Suppressor macrophage (primary cell): Measurements from ENCODE around the gene GEMIN7.

ENCODE experiments used
- DNase-seq, 4 experiments: peaks; one replicate each; pipeline ENCODE4 v3.0.0-alpha.2; 2020 to 2022
- total RNA-seq, 17 experiments: gene quantifications; one replicate each; lab custom pipeline; 2026; ENCODE audit warnings: mixed read lengths in 6 of 17, inconsistent platforms in 3 of 17; lab: John Stamatoyannopoulos, UW

The GEMIN7 gene, protein sequence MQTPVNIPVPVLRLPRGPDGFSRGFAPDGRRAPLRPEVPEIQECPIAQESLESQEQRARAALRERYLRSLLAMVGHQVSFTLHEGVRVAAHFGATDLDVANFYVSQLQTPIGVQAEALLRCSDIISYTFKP
- total RNA-seq: 5.8 to 11.2 (median 8.0) reads per million in 17 experiments

- DNase-seq: peak; percentile 78 to 93 (median 86)
Measured at GRCh38 chr19:45079063-45079910, at the start of gene GEMIN7. GEMIN7 (plus strand) TSS chr19:45079260; CDS start chr19:45090115, 10,855 bp downstream.

- no peak for DNase-seq
Measured at GRCh38 chr19:45030825-45031224, 48.2 kb upstream of the GEMIN7 start.

DNA sequence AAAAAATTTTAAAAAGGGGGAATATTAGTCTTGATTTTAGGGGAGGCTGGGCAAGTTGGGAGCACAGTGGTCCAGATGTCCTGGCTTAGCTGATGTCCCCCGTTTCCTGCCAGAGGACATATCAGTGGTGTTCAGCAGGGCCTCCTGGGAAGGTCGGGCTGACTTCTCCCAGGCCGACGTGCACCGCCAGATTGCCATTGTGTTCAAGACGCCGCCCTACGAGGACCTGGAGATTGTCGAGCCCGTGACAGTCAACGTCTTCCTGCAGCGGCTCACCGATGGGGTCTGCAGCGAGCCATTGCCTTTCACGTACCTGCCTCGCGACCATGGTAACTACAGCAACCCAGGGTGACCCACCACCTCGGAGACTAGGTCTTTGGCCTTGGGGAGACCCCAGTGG lies 46.6 kb upstream of the GEMIN7 start:
- no peak for DNase-seq

GRCh38 chr19:45035755-45036154 lies 43.3 kb upstream of the GEMIN7 start:
- DNase-seq: no peak

DNA sequence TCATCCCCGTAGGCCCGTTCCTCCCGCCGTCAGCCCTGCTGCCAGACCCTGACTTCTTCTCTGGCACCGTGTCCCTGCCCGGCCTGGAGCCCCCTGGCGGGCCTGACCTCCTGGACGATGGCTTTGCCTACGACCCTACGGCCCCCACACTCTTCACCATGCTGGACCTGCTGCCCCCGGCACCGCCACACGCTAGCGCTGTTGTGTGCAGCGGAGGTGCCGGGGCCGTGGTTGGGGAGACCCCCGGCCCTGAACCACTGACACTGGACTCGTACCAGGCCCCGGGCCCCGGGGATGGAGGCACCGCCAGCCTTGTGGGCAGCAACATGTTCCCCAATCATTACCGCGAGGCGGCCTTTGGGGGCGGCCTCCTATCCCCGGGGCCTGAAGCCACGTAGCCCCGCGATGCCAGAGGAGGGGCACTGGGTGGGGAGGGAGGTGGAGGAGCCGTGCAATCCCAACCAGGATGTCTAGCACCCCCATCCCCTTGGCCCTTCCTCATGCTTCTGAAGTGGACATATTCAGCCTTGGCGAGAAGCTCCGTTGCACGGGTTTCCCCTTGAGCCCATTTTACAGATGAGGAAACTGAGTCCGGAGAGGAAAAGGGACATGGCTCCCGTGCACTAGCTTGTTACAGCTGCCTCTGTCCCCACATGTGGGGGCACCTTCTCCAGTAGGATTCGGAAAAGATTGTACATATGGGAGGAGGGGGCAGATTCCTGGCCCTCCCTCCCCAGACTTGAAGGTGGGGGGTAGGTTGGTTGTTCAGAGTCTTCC lies 41.5 kb upstream of the GEMIN7 start:
- no peak for DNase-seq

DNA sequence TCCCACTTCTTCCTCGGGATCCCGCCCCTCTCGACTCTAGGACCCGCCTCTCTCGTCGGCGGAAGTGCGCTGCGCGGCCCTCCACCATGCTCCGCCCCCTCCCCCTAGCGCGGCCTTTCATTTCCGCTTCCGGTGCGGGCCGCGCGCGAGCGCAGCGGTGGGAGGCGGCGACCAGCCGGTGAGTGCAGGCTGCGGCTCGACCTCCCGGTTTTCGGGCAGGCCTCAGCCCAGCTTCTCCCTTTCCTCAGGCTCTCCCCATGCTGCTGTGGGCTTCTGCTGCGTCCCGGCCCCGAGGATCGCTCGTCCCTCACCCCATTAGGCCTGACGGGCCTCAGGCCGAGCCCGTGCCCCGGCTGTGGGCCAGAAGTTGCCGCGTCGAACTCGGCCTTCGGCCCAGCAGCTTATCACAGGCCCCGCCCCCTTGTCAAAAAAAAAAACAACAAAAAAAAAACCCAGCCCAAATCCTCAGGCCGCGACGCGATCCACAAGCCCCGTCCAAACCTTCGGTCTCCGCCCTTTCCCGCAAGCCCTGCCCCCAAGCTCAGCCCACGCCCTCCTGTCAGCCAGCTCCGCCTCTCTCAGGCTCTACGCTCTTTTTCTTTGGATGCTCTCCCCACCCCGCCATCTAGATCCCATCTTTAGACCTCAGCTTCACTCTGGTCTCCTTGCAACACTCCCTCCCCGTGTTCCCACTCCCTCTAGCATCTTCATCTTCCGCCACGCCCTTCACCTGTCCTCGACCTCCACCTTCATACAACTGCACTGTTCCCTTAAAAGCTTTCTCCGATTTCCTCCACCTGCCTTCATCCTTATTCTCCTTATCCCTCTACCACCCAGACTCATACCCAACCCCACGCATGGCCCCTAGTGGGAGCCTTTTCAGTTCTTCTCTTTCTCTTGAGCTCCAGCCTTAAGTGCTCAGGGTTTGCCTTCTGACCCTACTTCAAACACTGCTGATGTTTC lies 39.8 kb upstream of the GEMIN7 start, which contains the start of gene CLASRP:
TSS of gene CLASRP (plus strand) at position 115 of the 963 bp plus-strand sequence. CDS start 1,168 bp downstream, outside the sequence.
- peak; percentile 95 to 97 (median 96) for DNase-seq

- peak; percentile 84 to 92 (median 90) for DNase-seq
Measured at GRCh38 chr19:45040059-45040771, 38.8 kb upstream of the GEMIN7 start.

DNA sequence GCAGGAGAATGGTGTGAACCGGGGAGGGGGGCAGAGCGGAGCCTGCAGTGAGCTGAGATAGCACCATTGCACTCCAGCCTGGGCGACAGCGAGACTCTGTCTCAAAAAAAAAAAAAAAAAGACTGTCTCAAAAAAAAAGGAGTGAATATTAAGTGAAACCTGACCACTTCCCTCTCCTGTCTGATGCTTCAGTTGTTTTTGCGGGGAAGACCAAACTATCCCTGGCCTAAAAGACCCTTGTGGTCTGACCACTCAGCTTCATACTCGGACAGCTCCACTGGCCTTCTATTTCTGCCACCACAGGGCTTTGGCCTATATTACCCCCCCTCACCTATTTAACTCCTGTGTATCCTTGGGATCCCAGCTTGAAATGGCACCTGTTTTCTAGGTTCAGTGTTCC lies 37.9 kb upstream of the GEMIN7 start:
- peak in 1 of 4 experiments; percentile 10 for DNase-seq

GRCh38 chr19:45045671-45046353 lies 33.2 kb upstream of the GEMIN7 start:
- DNase-seq: no peak

DNA sequence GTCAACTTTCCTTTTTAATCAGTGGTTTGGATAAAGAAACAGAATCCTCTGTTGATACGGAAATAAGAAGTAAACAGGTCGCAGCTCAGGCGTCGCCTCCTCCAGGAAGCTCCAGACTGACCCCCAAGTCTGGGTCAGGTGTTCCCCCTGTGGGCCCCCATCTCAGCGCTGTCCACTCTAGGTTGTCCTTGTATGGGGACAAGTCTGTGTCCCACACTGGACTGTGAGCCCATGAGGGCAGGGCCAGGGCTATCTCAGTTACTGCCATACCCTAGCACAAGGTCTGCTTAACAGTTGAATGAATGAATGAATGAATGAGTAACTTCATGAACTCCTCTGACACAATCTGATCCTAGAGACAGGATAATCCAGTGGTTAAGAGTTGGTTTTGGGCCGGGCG lies 32.7 kb upstream of the GEMIN7 start:
- no peak for DNase-seq

DNA sequence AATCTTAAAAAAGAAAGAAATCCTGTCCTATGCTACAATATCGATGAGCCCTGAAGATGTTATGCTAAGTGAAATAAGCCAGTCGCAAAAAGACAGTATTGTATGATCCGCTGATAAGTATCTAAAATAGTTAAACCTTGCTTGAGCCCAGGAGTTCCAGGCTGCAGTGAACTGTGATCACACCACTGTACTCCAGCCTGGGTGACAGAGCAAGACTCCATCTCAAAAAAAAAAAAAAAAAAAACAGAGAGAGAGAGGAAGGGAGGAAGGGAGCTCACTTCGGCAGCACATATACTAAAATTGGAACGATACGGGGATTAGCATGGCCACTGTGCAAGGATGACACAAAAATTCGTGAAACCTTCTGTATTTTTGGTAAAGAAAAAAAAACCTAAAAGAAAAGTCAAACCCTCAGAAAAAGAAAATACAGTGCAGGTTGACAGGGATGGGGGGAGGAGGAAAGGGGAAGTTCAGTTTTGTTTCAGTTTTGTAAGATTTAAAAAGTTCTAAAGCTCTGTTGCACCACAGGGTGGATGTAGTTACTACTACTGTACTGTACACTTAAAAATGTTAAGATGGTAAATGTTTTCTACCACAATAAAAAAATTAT lies 31.8 kb upstream of the GEMIN7 start:
- DNase-seq: peak in 3 of 4 experiments; percentile 17 to 66 (median 61)

DNA sequence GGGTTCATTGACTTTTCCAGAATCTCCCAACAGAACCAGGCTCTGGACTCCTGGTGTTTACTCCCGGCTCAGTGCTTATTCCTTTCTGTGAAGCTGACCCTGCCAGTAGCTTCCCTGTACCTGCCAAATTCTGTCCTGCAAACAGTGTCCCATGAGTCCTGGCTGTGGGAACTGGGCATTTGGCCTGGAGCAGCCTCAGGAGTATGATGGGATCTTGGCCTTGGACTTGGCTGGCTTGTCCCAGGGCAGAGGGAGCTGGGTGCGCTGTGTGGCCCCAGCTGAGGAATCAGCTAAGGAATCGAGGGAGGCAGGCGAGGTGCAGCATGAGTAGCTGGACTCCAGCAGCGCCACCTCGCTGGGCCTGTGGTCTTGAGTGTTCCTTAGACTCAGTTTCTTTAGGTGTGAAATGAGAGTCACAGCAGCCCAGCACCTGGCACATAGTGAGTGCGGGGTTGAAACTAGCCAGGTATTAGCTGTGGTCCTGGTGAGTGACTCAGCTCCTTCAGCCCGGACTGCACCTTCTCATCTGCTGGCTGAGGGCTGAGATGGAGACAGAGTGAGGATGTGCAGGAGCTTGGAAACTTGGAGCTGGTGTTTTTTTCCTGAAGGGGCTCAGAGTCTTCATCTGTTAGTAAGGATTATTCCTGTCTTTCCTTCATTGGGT lies 29.9 kb upstream of the GEMIN7 start:
- no peak for DNase-seq

DNA sequence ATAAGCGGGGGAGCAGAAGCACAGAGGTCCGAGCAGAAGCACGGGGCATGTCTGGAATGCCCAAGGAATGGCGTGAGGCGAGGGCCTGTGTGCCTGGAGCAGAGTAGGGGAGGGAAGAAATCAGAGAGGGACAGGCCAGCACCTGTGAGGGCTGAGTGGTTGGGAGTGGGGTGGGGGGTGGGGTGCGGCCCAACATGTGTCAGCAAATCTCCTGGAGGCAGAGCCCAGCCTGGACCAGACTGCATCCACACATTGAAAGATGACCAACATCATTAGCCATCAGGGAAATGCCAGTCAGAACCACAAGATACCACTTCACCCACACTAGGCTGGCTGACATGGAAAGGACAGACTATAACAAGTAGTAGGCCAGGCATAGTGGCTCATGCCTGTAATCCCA lies 29.0 kb upstream of the GEMIN7 start:
- no peak for DNase-seq

DNA sequence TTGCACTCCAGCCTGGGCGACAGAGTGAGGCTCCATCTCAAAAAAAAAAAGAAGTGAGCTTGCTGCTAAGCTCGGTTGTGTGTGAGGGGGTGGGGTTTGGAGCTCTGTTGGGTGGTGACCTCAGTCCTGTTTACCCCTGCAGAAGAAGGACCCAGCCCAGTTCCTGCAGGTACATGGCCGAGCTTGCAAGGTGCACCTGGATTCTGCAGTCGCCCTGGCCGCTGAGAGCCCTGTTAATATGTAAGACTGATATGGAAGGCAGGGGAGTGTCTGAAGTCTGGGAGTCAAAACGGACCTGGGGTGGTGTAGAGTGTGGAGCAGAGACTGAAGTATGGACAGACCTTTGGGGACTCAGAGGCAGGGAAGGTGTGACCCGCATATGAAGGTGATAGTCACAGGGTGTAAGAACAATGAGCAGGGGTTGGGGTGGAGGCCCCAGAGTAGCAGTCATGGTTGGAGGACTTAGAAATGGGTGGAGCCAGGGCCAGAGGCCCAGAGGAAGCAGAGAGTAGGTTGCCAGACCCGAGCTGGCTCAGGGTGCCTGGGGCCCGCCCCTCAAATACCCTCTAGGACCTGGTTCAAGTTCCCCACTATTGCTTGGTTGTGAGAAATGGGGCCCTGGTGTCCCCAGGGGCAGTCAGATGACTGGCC lies 27.0 kb upstream of the GEMIN7 start:
- DNase-seq: no peak

DNA sequence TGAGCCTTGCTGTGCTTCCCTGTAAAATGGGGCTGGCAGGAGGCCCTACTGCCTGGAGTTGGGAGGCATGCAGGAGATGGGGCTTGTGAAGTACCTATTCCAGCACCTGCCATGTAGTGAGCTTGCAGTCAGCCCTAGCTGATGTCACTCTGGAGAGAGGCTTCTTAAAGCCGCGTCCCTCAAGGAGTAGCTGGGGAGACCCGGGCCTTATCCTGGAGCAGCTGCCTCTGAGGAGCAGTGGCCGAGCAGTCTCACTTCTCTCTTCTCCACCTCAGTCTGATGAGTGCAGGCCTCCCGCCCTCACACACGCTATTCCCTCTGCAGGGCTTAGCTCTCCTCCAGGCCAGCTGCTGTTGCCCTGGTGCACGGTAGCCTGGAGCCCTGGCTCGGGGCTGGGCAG lies 22.2 kb upstream of the GEMIN7 start:
- DNase-seq: no peak

- no peak for DNase-seq
Measured at GRCh38 chr19:45057444-45057843, 21.6 kb upstream of the GEMIN7 start.

DNA sequence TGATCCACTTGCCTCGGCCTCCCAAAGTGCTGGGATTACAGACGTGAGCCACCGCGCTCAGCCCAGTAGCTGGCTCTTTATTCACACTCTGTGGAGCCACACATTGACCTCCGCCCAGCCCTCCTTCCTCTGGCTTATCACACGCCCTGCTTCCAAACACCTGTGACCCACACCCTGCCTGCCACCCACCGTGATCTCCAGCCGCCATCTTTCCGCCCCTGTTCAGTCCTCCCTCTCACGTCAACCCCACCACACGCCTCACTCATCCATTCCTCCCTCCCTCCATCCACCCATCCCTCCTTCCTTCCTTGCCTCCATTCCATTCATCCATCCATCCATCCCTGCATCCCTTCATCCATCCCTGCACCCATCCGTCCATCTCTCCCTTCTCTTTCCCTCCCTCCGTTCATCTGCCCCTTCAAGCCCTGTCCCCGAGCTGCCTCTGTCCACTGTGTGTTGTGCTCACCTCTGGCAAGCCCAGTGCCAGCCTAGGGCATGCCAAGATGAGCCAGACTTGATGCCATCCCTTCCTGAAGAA lies 20.4 kb upstream of the GEMIN7 start:
- no peak for DNase-seq

DNA sequence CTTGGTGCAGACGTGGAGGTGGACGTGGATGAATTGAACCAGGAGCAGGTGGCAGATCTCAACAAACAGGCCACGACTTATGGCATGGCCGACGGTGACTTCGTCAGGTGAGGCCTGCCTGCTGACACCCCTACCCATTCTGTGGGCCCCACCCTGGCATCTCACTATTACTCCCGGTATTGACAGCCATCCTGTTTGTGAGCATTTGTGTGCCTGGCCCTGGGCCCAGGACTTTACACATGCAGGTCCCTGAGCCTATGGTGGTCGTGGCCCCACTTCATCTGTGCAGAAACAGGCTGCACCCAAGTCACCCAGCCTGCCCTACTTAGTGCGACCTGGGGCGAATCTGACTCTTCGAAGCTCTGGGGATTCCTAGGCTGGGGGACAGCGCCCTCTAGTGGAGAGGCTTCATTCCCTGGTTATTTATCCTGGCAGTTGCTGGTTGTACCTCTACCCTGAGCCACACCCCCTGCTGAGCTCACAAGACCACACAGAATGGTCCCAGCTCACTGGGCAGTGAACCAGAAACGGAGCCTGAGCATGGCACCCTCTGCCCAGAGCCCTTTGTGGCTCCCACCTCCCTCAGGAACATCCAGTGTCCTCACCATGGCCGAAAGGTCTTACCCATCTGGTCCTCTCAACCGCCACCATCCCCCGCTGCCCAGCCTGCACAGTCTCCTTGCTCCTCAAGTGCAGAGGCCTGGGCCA lies 19.6 kb upstream of the GEMIN7 start:
- DNase-seq: peak; percentile 86 to 92 (median 90)
